GM19043 (cell line): ENCODE results near the gene TBC1D7.
A peak's percentile ranks its signal among the peaks of the same experiment; 100 is the strongest.
"Not testable (repeated sequence)": the region's sequence is repeated elsewhere in the genome, so short reads cannot be mapped to it uniquely, and the experiment has no call there.

ENCODE experiments used
- ATAC-seq: cut with Tn5 transposase; IDR thresholded peaks from one replicate; pipeline ENCODE4 v1.9.1; 2021; ENCODE audit warnings: low read depth; ENCODE audit not compliant: unreplicated experiment

The TBC1D7 gene

GRCh38 chr6:13326031-13326586 lies 2.2 kb downstream of the TBC1D7 start:
- not testable (repeated sequence) for ATAC-seq

DNA sequence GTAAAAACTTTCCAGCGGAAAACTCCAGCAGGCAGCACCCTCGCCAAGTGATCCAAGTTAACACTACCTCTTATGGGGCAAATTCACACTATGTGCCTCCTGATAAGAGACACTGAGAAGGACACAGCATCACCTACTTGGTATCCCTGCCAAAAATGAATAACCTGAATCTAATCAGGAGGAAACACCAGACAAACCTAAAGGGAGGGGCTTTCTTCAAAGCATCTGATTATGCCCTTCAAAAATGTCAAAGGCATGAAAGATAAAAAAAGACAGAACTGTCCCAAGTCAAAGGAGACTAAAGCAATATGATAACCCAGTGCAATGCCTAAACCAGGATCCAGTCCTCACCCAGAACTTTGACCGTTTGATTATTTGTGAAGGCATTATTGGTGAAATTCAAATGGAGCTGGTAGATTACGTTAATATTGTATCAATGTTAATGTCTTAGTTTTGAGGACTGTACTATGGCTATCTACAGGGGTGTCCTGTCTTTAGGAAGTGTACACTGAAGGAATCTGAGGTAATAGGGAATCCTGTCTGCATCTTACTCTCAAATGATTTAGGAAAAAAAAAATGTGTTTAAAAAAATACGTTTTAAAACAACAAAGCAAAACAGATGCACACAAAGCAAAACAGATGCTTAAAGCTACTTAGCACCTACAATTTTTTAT lies 8.3 kb downstream of the TBC1D7 start:
- ATAC-seq = no peak

GRCh38 chr6:13318821-13319220 lies 9.5 kb downstream of the TBC1D7 start:
- no peak for ATAC-seq

- no peak for ATAC-seq
Measured at GRCh38 chr6:13315896-13316295, 12.4 kb downstream of the TBC1D7 start.

DNA sequence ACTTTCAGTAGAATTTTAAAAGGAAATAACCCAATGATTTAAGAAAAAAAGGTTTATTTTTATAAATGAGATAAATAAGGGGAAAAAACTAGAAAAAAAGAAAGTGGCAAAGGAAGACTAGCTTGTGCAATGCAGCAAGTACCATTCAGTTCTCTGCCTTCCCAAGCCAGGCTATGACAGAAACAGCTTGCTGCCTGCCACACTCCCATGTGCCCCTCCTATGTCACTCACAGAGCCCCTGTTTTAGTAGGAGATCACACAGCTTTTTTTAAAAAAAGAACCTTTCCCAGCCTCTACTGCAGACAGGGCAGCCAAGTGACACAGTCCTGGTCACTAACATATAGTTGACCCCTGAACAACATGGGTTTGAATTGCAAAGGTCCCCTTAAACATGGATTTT lies 13.5 kb downstream of the TBC1D7 start:
- no peak for ATAC-seq

DNA sequence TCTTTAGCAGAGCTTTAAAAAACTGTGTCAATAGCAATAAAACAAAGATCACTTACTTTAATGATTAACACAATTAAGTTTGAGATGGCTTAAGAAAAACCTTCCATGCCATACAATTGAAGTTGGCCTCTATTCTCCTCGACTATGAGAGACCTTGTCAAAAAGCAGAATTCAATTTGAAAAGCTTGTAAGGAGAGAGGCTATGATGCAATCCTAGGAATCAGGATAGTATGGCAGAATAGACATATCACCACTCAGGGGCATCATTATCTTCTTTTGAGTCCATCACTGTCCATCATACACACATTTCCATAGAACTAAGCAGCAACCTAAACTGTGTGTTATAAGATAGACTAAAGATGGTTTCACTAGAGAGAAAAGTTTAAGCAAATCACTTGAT lies 17.2 kb downstream of the TBC1D7 start:
- ATAC-seq = no peak

DNA sequence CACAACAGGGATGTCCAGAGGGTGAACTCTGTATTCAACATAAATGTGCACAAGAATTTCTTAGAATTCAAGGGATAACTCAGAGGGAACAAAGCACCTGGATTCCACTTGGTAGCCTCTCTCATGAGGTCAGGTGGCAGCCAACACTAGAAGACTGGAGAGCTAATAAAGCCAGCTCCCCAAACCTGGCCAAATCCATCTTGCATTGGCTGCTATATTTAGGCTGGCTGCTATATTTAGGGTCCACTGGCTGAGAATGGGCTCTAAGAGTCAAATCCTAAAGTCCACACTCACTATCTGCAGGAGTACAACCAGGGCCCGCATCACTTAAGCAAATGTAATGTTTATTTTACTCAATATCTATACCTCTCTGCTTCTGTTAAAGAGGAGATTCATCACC lies 20.0 kb downstream of the TBC1D7 start:
- no peak for ATAC-seq

- no peak for ATAC-seq
Measured at GRCh38 chr6:13307508-13307995, 20.8 kb downstream of the TBC1D7 start.

DNA sequence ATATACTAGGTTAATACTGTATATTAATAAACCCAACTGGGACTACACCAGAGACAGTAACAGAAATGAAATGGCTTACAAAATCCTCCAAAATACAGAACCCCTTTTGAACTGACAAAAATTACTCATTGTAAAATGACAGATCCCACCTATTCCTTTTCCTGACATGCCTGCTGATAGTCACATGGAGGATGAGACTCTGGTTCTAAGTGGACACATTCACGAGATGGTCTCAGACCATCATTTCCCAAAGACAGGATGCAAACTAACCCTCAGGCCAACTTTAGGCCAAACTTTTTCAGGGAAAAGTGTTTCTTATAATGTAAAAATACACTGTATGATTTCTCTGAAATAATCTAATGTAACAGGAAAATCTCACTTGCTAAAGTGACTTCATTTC lies 22.5 kb downstream of the TBC1D7 start:
- no peak for ATAC-seq

GRCh38 chr6:13305288-13305687 lies 23.0 kb downstream of the TBC1D7 start:
- ATAC-seq = no peak

DNA sequence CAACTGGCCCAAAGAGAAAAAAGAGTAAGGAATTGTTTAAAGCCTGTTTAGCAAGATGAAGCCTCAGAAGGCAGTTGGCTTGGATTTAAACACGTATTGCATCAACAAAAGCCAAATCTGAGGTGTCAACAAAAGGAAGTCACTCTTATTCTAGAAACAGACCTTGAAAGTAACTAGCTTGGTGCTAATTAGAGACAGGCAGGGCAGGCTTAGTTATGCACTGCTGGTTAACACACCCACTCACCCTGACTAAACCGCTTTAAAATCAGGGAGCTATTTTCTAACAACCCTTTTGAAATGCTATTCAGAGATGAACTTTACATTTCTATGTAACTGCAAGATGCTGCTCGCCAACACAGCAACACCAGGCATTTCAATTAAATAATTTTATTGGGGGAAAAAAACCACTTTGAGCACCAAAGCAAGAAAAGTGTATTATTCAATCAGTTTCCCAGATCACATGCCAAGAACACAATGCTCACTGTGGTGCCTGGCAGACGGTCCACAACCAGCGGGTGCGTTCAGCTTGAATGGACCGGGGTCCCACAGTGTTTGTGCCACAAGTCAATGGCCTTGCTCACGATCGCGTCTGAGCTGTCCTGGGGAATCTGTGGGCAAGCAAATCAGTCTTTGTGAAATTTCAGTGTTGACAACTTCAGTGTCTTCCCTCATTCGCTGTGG lies 23.6 kb downstream of the TBC1D7 start:
- peak; percentile 41 for ATAC-seq

GRCh38 chr6:13304101-13304500 lies 24.2 kb downstream of the TBC1D7 start:
- ATAC-seq = no peak

DNA sequence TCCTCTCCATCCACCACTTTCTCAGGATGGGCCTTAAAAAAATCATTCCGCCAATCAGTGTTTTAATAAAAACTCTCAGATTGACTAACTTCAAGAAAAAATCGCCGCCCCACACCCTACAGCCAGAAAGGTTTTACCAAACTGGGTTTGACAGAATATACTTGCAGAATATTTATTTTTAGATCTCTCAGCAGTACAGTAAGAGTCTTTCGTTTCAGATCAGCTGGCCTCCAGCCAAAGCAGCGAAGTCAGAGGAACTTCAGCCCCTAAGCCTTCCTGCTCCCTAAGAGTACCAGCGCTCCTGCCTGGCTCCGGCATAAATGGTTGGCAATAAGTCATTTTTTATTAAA lies 24.7 kb downstream of the TBC1D7 start:
- ATAC-seq = peak; percentile 57

GRCh38 chr6:13302751-13303667 lies 25.3 kb downstream of the TBC1D7 start:
- ATAC-seq = peak; percentile 70

DNA sequence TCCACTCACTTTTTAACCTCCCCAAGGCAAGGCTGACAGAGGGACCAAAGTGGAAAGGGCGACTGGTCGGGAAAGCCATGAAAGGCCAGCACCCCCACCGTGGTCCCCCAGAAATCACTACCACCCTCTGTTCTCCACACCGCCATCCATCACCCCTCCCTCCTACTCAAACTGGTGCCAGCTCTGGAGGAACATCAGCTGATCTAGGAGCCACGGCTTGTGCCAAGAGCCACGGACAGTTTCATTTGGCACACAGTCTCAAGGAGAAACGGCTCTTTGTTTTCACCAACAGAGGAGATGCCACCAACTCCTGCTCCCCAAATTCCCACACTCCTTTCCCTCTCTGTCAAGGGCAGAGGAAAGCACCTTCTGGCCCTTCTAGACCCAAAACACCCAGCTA lies 26.0 kb downstream of the TBC1D7 start:
- no peak for ATAC-seq

DNA sequence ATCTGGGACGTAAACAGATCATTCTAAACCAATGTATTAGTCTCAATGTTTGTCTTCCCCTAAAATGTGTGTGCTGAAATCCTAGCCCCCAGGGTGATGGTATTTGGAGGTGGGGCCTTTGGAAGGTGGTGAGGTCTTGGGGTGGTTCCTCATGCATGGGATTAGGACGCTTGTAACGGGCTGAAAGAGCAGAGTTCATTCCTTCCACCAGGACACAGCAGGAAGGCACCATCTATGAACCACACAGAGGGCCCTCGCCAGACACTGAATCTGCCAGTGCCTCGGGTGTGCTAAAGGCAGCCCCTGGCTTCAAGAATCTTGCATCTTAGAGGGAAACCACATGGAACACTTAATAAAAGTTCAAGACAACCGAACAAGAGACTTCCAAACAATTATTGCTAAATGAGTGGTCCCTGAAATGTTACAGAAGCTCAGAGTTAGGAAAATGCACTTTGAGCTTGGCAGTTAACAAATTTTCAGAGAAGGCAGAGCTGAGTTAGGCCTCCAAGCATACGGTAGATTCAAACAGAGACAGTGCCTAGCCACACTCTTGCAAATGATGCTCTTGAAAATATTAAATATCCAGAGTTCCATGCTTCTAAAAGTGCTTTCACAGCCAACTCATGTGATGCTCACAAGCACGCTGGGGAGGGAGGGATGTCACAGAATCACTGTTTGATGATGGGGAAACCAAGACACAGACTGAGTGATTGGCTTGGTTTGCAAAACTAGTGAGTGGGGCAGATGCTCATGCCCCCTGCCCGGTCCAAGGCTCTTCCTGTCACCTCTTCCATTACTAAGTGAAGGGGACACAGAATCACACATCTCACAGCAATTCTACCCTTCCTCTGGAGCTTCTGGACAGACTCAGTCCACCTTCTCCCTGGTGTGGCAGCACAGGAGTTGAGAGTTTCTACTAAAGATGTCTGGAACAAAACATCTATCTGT lies 27.4 kb downstream of the TBC1D7 start:
- no peak for ATAC-seq

GRCh38 chr6:13299918-13300317 lies 28.4 kb downstream of the TBC1D7 start:
- ATAC-seq = no peak

GRCh38 chr6:13299403-13299821 lies 28.9 kb downstream of the TBC1D7 start:
- no peak for ATAC-seq

DNA sequence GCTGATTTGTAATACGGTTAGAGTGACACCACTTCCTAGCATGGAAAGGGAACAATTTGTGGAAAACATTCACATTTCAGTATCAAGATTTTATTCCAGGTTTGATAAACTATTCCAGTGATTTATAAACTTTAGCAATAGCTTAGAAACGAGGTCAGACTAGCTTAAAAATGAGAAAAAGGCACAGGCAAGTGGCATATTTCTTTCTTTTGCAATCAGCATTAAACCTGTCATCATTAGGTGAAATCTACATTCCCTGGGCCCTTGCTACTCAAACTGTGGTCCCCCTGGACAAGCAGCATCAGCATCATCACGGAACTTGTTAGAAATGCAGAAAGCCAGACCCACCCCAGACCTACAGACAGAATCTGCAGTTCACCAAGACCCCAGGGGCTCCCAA lies 29.9 kb downstream of the TBC1D7 start:
- ATAC-seq = no peak

DNA sequence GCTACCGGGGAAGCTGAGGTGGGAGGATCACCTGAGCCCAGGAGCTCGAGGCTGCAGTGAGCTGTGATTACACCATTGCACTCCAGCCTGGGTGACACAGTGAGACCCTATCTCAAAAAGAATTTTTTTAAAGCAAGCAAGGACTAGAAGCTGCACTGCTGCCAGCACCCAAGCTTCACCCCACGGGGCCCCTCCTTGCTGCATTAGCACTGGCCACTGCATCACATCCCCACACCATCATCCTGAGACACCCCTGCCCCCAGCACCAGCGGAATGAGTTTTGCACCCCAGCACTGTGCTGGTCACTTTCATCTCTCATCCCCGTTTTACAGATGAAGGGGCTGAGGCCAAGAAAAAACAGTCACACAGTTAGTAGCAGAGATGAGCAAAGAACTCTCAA lies 30.9 kb downstream of the TBC1D7 start:
- no peak for ATAC-seq
